ENCODE results near the gene DNAH11.
"Not testable (repeated sequence)": the region's sequence is repeated elsewhere in the genome, so short reads cannot be mapped to it uniquely, and the experiment has no call there.

The DNAH11 gene

GRCh38 chr7:21718391-21718790, 175.6 kb downstream of the DNAH11 start:
- no peak for DNase-seq

- DNase-seq: no peak
Measured at GRCh38 chr7:21719846-21720245, 177.0 kb downstream of the DNAH11 start.

GRCh38 chr7:21722371-21722770, 179.5 kb downstream of the DNAH11 start:
- no peak for DNase-seq

- no peak for DNase-seq
Measured at GRCh38 chr7:21724562-21724961, 181.7 kb downstream of the DNAH11 start.

GRCh38 chr7:21730399-21730798, 187.6 kb downstream of the DNAH11 start:
- no peak for DNase-seq

- no peak for DNase-seq
Measured at GRCh38 chr7:21731977-21732376, 189.1 kb downstream of the DNAH11 start.

- DNase-seq: not testable (repeated sequence)
Measured at GRCh38 chr7:21732956-21733355, 190.1 kb downstream of the DNAH11 start.

- DNase-seq: no peak
Measured at GRCh38 chr7:21733837-21734236, 191.0 kb downstream of the DNAH11 start.

GRCh38 chr7:21743493-21743892, 200.7 kb downstream of the DNAH11 start:
- DNase-seq: no peak

GRCh38 chr7:21746949-21747348, 204.1 kb downstream of the DNAH11 start:
- DNase-seq: no peak

GRCh38 chr7:21747806-21748205, 205.0 kb downstream of the DNAH11 start:
- no peak for DNase-seq

GRCh38 chr7:21749378-21749777, 206.5 kb downstream of the DNAH11 start:
- no peak for DNase-seq

- DNase-seq: no peak
Measured at GRCh38 chr7:21753071-21753470, 210.2 kb downstream of the DNAH11 start.

GRCh38 chr7:21754963-21755362, 212.1 kb downstream of the DNAH11 start:
- DNase-seq: no peak

GRCh38 chr7:21757537-21758282, 214.9 kb downstream of the DNAH11 start:
- DNase-seq: no peak

- no peak for DNase-seq
Measured at GRCh38 chr7:21758286-21758685, 215.4 kb downstream of the DNAH11 start.

- no peak for DNase-seq
Measured at GRCh38 chr7:21762469-21762868, 219.6 kb downstream of the DNAH11 start.

- DNase-seq: no peak
Measured at GRCh38 chr7:21763818-21764217, 221.0 kb downstream of the DNAH11 start.

GRCh38 chr7:21766218-21766617, 223.4 kb downstream of the DNAH11 start:
- no peak for DNase-seq

GRCh38 chr7:21767300-21767900, 224.6 kb downstream of the DNAH11 start:
- peak; percentile 25 for DNase-seq

- no peak for DNase-seq
Measured at GRCh38 chr7:21768279-21768678, 225.4 kb downstream of the DNAH11 start.

GRCh38 chr7:21771266-21771665, 228.4 kb downstream of the DNAH11 start:
- no peak for DNase-seq

GRCh38 chr7:21771906-21772610, 229.2 kb downstream of the DNAH11 start:
- no peak for DNase-seq

GRCh38 chr7:21773326-21773725, 230.5 kb downstream of the DNAH11 start:
- DNase-seq: no peak
